ENCODE results near the gene SELL. TPM values are rescaled to one million over a fixed set of nuclear protein-coding genes. Genes with fewer than 3 reads are reported as not detected.

SELL gene
- total and polyA plus RNA-seq, 10 of the 15 experiments (the other 5 are each of a cell fraction or from before 2014, with no cell fraction given): 31.8 to 66.0 (median 50.9) TPM

DNA sequence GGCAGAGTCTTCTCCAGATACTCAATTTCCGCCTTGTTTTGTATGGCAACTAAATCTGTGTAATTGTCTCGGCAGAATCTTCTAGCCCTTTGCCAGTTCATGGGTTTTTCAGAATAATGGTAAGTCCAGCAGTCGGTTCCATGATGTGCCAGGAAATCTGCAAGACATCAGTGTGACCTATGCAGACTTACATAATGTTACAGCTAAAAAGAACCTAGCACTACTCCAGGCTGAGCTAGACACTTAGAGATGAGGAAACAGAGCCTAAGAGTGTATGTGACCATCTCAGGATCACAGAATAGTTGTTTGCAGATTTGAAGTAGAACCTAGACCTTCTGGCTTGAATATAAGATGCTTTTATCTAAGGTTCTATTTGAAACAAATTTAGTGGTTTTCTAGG lies 2.8 kb downstream of the SELL start (continued):
- TF ChIP-seq RFX5 (IDR thresholded peaks at IDR 0.05; ENCODE audit: low read depth, low read length): no peak

DNA sequence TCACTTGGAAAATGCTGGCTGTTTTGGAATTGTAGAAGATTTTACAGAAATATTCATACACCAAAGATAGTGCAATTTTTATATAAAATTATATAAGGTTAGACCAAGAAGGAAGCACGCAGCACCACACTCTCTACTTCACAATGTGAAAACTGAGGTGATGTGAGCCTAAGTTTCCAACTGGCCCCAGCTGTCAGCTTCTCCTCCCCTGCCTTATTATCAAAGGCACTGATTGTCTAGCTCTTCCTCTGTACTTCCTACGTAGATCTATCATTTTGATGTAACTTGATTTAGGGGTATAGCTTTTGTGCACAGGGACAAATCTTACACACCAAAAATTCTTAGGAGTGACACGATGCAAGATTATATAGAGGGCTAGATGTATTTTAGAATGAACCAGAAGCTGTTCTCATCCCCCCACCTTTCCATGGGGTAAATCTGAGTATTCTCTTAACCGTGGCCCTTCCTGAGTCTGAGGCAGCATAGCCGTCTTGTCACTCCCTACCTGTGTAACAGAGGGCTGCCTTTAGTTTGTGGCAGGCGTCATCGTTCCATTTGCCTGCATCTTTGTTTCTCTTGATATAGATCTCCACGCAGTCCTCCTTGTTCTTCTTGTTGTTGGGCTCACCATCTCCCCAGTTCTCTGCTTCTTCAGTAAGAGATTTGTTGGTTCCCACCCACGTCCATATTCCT lies 3.4 kb downstream of the SELL start:
- TSS peak; percentile 40 for BruUV-seq (replicated peaks)
- intact Hi-C loops (cut with micrococcal nuclease; ENCODE audit: unreplicated experiment) (loop anchor here (10.0 kb wide), 1 partner anchor 827 kb away; the partner anchor contains the start of gene GORAB), in situ Hi-C loops (cut with MboI) (loop anchor here (5.0 kb wide), 1 partner anchor 106 kb away; no protein-coding TSS in a partner anchor)
- POLR2A ChIA-PET: interaction anchor here (0.5 to 1.3 kb wide), 4 partner anchors 11 to 106 kb away, joined by 3 to 7 read pairs (median 4); no protein-coding TSS in a partner anchor
- Histone ChIP-seq H4K20me1 (ENCODE audit: control insufficient read depth, insufficient read depth) (no peaks in the 10 kb centered on the region), H3K79me2 (ENCODE audit: control insufficient read depth, insufficient read depth, low read length) (peaks cover 30% of the 10 kb centered on the region), H3K4me3 (peak overlapping the region; percentile 62), H3K4me2 (ENCODE audit: control insufficient read depth, insufficient read depth) (peak overlapping the region; percentile 64), H3K4me1 (ENCODE audit: control insufficient read depth, insufficient read depth, low read length) (peaks cover 4% of the 10 kb centered on the region; the same call in 1 of the 2 replicates), H3K27me3 (replicated peaks in 1 of 2; ENCODE audit: control insufficient read depth in 2 of 2, insufficient read depth in 2 of 2, low read length in 1 of 2) (no peaks in the 10 kb centered on the region), H3K36me3 (ENCODE audit: control insufficient read depth in 2 of 2, insufficient read depth in 2 of 2, low read length in 1 of 2) (no peaks in the 10 kb centered on the region), H3K9me3 (replicated peaks; ENCODE audit: control insufficient read depth, insufficient read depth, low read length) (no peaks in the 10 kb centered on the region), H2AFZ (ENCODE audit: control insufficient read depth, low read depth, low read length) (peak overlapping the region; percentile 21), H3K27ac (ENCODE audit: control insufficient read depth, insufficient read depth) (peak overlapping the region; percentile 5), H3K9ac (ENCODE audit: control insufficient read depth, insufficient read depth, low read length) (peak overlapping the region; percentile 4; the same call in 1 of the 2 replicates)
- DNase-seq (ENCODE audit: low read depth, low spot score) (no peak), ATAC-seq (peak; percentile 28), FAIRE-seq (no peak)
- 13% methylated on average over 9 of the region's 9 CpGs for WGBS (ENCODE audit: insufficient coverage, insufficient replicate concordance, low lambda C conversion rate, missing lambda C conversion rate)
- SMC1A ChIA-PET (ENCODE audit: uncharacterized antibody, unreplicated experiment): interaction anchor here (0.9 to 6.8 kb wide), 10 partner anchors 8 to 139 kb away, joined by 3 to 114 read pairs (median 4); no protein-coding TSS in a partner anchor
- TF ChIP-seq SMC3 (IDR thresholded peaks at IDR 0.05; ENCODE audit: borderline replicate concordance, low read length) (no peak), MTA2 (IDR thresholded peaks at IDR 0.05; ENCODE audit: low read depth) (no peak)
- RAD21 ChIA-PET (ENCODE audit: unreplicated experiment): interaction anchor here (1.1 to 6.5 kb wide), 8 partner anchors 9 to 122 kb away, joined by 3 to 63 read pairs (median 22); partner anchors contain the start of gene F5
- CTCF ChIA-PET: interaction anchor here (0.8 to 7.1 kb wide), 10 partner anchors 9 to 157 kb away, joined by 3 to 96 read pairs (median 4); partner anchors contain the start of gene F5

Measured in GM12878 (cell line).